K562 (cell line): Measurements from ENCODE around the gene SPIRE1. TPM values are rescaled to one million over a fixed set of nuclear protein-coding genes. Genes with fewer than 3 reads are reported as not detected.

Experiments
- BDP1 ChIP-seq: IDR thresholded peaks from 3 replicates; pipeline ENCODE4 v1.6.1; 2011; ENCODE audit not compliant: insufficient read length, insufficient read depth
- COPS2 ChIP-seq: fragments of 450-650 bp; conservative IDR thresholded peaks from 2 replicates; pipeline ENCODE4 v1.6.1; 2016; ENCODE audit warnings: mild to moderate bottlenecking, moderate library complexity
- DLX4 ChIP-seq: fragments of 250-450 bp; sonication (Bioruptor Pico); IDR thresholded peaks from 2 replicates; pipeline ENCODE4 v1.6.1; 2021; ENCODE audit warnings: mild to moderate bottlenecking
- EGR1 ChIP-seq: fragments of 450-650 bp; conservative IDR thresholded peaks from 2 replicates; pipeline ENCODE4 v1.6.1; 2017; ENCODE audit warnings: mild to moderate bottlenecking
- HIVEP1 ChIP-seq: fragments of 250-450 bp; sonication (Bioruptor Pico); IDR thresholded peaks from 2 replicates; pipeline ENCODE4 v1.4.0; 2020; ENCODE audit warnings: mild to moderate bottlenecking
- HNRNPLL ChIP-seq: fragments of 200-400 bp; formaldehyde crosslinking; IDR thresholded peaks from 2 replicates; pipeline ENCODE4 v1.6.1; 2017; ENCODE audit warnings: low read length, low read depth, mild to moderate bottlenecking; ENCODE audit not compliant: poor library complexity, severe bottlenecking
- KDM5B ChIP-seq: fragments of 200-600 bp; sonication (generic); IDR thresholded peaks from 2 replicates; pipeline ENCODE4 v1.6.1; 2012; ENCODE audit warnings: low read depth, mild to moderate bottlenecking, moderate library complexity, low read length, control low read depth, inconsistent platforms; ENCODE audit not compliant: insufficient replicate concordance
- SNIP1 ChIP-seq: fragments of 450-650 bp; IDR thresholded peaks from 2 replicates; pipeline ENCODE4 v1.7.1; 2017; ENCODE audit warnings: low read depth, mild to moderate bottlenecking
- SP2 ChIP-seq: IDR thresholded peaks from 2 replicates; pipeline ENCODE4 v1.6.1; 2011; ENCODE audit warnings: mild to moderate bottlenecking, low read depth, low read length, moderate library complexity; ENCODE audit not compliant: poor library complexity, severe bottlenecking; ENCODE audit errors: extremely low read depth
- TCF7 ChIP-seq: sonication (generic); IDR thresholded peaks from 2 replicates; pipeline ENCODE4 v1.6.1; 2016; ENCODE audit warnings: antibody characterized with exemption, borderline replicate concordance
- THRB ChIP-seq: fragments of 450-650 bp; formaldehyde crosslinking; conservative IDR thresholded peaks from 2 replicates; pipeline ENCODE4 v1.4.0; 2022; ENCODE audit warnings: mild to moderate bottlenecking, missing genetic modification characterization
- ZBTB26 ChIP-seq: fragments of 450-650 bp; formaldehyde crosslinking; IDR thresholded peaks from 2 replicates; pipeline ENCODE4 v1.4.0; 2022; ENCODE audit warnings: missing genetic modification characterization
- ZNF407 ChIP-seq: fragments of 450-650 bp; IDR thresholded peaks from 2 replicates; pipeline ENCODE4 v1.6.1; 2016; ENCODE audit warnings: low read depth
- ZNF778 ChIP-seq: fragments of 450-650 bp; formaldehyde crosslinking; IDR thresholded peaks from 2 replicates; pipeline ENCODE4 v1.4.0; 2020; ENCODE audit warnings: mild to moderate bottlenecking, moderate library complexity
- polyA plus RNA-seq, 8 experiments: library from polyadenylated mRNA; depleted of rRNA in 4 of 8; stranded (reverse) in 5 of 8; unstranded in 3 of 8; fragments of >200 nt; fragmentation: Nextera tagmentation in 2 of 8; fragmentation: Illumina TruSeq in 1 of 8; extraction: Ambion mirVana in 2 of 8; extraction: Trizol in 1 of 8; gene quantifications; 2 replicates each; pipeline versions ENCODE4 v1.2.1 to v1.2.3, GENCODE V29; 2011 to 2014; ENCODE audit warnings: inconsistent platforms in 1 of 8, missing spikeins in 1 of 8
- total RNA-seq, 7 experiments: library from RNA; depleted of rRNA in 6 of 7; stranded (reverse); fragments of >200 nt in 6 of 7; fragmentation: Illumina TruSeq in 2 of 7; extraction: Trizol in 2 of 7; gene quantifications; 2 replicates each; pipeline versions ENCODE4 v1.2.1 to v1.2.3, GENCODE V29; 2011 to 2021; ENCODE audit warnings: low replicate concordance in 1 of 7

Gene SPIRE1
- total and polyA plus RNA-seq, 9 of the 15 experiments (the other 6 are each of a cell fraction or from before 2014, with no cell fraction given): 2.9 to 14.0 (median 10.2) TPM

GRCh38 chr18:12491611-12492435 is 166.1 kb downstream of the SPIRE1 start (continued):
- TF ChIP-seq ZNF407 (no peak), HIVEP1 (no peak), KDM5B (no peak), BDP1 (no peak), THRB (CRISPR knock-in tag) (no peak), COPS2 (no peak), ZBTB26 (CRISPR knock-in tag) (no peak), TCF7 (no peak), HNRNPLL (no peak), SNIP1 (no peak), EGR1 (no peak), SP2 (no peak), ZNF778 (no peak), DLX4 (CRISPR knock-in tag) (no peak)
